Natural killer cell (primary cell): ENCODE results near the gene IFNGR2. TPM values are rescaled to one million over a fixed set of nuclear protein-coding genes. Genes with fewer than 3 reads are reported as not detected.
A peak's percentile ranks its signal among the peaks of the same experiment; 100 is the strongest.
"Not testable (repeated sequence)": the region's sequence is repeated elsewhere in the genome, so short reads cannot be mapped to it uniquely, and the experiment has no call there.

Experiments
- ATAC-seq, 3 donors: fragments of 150-1000 bp in 2 of 3; fragments of 200-7000 bp in 1 of 3; cut with Tn5 transposase; 1 replicate in 1 of 3; 2 replicates in 2 of 3; pipeline ENCODE4 v1.10.0; 2021; ENCODE audit warnings: mild to moderate bottlenecking in 2 of 3, moderate library complexity in 2 of 3
- DNase-seq, 2 donors: peaks; one replicate each; pipeline versions ENCODE4 v3.0.0 to v3.0.0-alpha.2; 2013 to 2021; ENCODE audit warnings: mixed read lengths in 1 of 2
- H3K27ac ChIP-seq: one replicate; pipeline ENCODE4 v1.5.1; 2013; ENCODE audit warnings: mild to moderate bottlenecking, low read length
- H3K27me3 ChIP-seq: one replicate; pipeline ENCODE4 v1.6.1; 2013; ENCODE audit warnings: low read length; ENCODE audit not compliant: control insufficient read depth, insufficient read depth
- H3K36me3 ChIP-seq: one replicate; pipeline ENCODE4 v1.6.1; 2013; ENCODE audit warnings: low read length; ENCODE audit not compliant: control insufficient read depth, insufficient read depth
- H3K4me1 ChIP-seq: one replicate; pipeline ENCODE4 v1.6.1; 2013; ENCODE audit warnings: low read length; ENCODE audit not compliant: control insufficient read depth, insufficient read depth
- H3K4me3 ChIP-seq: one replicate; pipeline ENCODE4 v1.5.1; 2013; ENCODE audit warnings: low read length
- H3K9me3 ChIP-seq: one replicate; pipeline ENCODE4 v1.6.1; 2013; ENCODE audit warnings: low read length; ENCODE audit not compliant: control insufficient read depth, insufficient read depth
- H3K27ac Mint-ChIP-seq, 2 donors: one replicate each; pipeline ENCODE4 v1.8.0; 2022; ENCODE audit warnings: mild to moderate bottlenecking in 2 of 2, mixed read lengths in 2 of 2, moderate library complexity in 1 of 2
- H3K27me3 Mint-ChIP-seq, 2 donors: one replicate each; pipeline ENCODE4 v1.8.0; 2022; ENCODE audit warnings: low read depth in 2 of 2, mixed read lengths in 2 of 2
- H3K36me3 Mint-ChIP-seq: one replicate; pipeline ENCODE4 v1.8.0; 2022; ENCODE audit warnings: mixed read lengths
- H3K4me1 Mint-ChIP-seq, 2 donors: one replicate each; pipeline ENCODE4 v1.8.0; 2022; ENCODE audit warnings: mixed read lengths in 2 of 2
- H3K4me3 Mint-ChIP-seq: one replicate; pipeline ENCODE4 v1.8.0; 2022; ENCODE audit warnings: mild to moderate bottlenecking, moderate library complexity, mixed read lengths
- H3K9me3 Mint-ChIP-seq, 2 donors: one replicate each; pipeline ENCODE4 v1.8.0; 2022; ENCODE audit warnings: mixed read lengths in 2 of 2
- WGBS: methylation state at CpG from one replicate; pipeline ENCODE4 v1.1.7; 2013; ENCODE audit warnings: missing lambda C conversion rate; ENCODE audit not compliant: insufficient coverage; 5-methylcytosine and 5-hydroxymethylcytosine counted together
- intact Hi-C: fragments of 100-400 bp; cut with micrococcal nuclease; formaldehyde crosslinking; loops from one replicate; pipeline ENCODE4 v1.14.2; 2022
- total RNA-seq, 4 donors: library from RNA; stranded (reverse); fragments of 120-200 nt in 1 of 4; gene quantifications; one replicate each; pipeline versions ENCODE4 v1.2.3 to v1.2.4, GENCODE V29; 2013 to 2022
- TF ChIP-seq, protein P1 (sequence below): fragments of 200-600 bp; IDR thresholded peaks from one replicate; pipeline ENCODE4 v1.8.0; 2022; ENCODE audit warnings: antibody characterized with exemption

The IFNGR2 gene
- total RNA-seq, 3 donors from 2014 or later (not counting 1 experiment from before 2014, with no cell fraction given): 3.6 to 16.5 (median 8.6) TPM

DNA sequence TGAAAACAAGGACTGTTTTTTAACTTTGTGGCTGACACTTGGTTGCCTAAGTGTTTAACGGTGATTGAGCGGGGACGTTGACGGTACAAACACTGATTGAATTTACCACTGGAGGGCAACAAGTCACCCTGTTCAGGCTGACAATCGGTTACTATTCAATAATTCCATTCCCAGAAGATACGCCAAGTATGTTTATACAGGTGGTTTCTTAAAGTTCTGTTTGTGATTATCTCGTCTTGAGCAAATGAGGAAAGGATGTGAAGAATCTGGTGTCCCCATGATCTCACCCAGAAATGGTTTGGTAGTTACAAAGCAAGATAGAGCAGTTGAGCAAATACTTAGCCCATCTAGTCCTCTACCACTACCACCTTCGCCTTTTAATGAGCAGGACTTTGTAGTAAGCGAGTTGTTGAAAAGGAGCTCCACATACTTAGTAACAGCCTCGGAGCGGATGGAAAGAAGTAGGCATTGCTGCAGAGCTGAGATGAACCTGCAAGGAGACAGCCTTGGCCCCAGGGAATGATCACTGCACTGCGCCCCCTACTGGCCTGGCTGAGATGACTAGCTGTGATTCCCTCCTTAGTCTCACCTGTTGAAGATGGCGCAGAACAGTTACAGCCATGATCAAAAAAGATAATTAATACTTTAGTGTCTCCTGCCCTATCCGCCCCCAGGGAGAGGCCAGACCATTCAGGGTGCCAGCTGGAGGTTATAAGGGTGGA lies 42.2 kb upstream of the IFNGR2 start:
- Histone ChIP-seq H3K36me3 (peaks cover 14% of the 10 kb centered on the region), H3K27me3 (no peaks in the 10 kb centered on the region), H3K9me3 (no peaks in the 10 kb centered on the region), H3K4me1 (peaks cover 15% of the 10 kb centered on the region), H3K27ac (no peak overlapping the region), H3K4me3 (peak overlapping the region; percentile 26)
- H3K27me3 Mint-ChIP-seq: peaks cover 12 to 15% of the 10 kb centered on the region in 2 donors
- peaks cover 7% of the 10 kb centered on the region for H3K36me3 Mint-ChIP-seq
- peaks cover 15 to 18% of the 10 kb centered on the region in 2 donors for H3K4me1 Mint-ChIP-seq
- peak; percentile 74 to 93 for DNase-seq
- no peaks in the 10 kb centered on the region for H3K9me3 Mint-ChIP-seq
- TF ChIP-seq, protein P1, sequence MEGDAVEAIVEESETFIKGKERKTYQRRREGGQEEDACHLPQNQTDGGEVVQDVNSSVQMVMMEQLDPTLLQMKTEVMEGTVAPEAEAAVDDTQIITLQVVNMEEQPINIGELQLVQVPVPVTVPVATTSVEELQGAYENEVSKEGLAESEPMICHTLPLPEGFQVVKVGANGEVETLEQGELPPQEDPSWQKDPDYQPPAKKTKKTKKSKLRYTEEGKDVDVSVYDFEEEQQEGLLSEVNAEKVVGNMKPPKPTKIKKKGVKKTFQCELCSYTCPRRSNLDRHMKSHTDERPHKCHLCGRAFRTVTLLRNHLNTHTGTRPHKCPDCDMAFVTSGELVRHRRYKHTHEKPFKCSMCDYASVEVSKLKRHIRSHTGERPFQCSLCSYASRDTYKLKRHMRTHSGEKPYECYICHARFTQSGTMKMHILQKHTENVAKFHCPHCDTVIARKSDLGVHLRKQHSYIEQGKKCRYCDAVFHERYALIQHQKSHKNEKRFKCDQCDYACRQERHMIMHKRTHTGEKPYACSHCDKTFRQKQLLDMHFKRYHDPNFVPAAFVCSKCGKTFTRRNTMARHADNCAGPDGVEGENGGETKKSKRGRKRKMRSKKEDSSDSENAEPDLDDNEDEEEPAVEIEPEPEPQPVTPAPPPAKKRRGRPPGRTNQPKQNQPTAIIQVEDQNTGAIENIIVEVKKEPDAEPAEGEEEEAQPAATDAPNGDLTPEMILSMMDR: peak; percentile 92
- intact Hi-C loops: loop anchor here (1.0 to 10.0 kb wide), 4 partner anchors 34 to 244 kb away; no protein-coding TSS in a partner anchor
- H3K27ac Mint-ChIP-seq: peak overlapping the region; percentile 67 to 81
- H3K4me3 Mint-ChIP-seq: peak overlapping the region; percentile 82
- peak; percentile 72 to 83 (median 75) for ATAC-seq
- WGBS: 22% methylated on average over 14 of the region's 14 CpGs

DNA sequence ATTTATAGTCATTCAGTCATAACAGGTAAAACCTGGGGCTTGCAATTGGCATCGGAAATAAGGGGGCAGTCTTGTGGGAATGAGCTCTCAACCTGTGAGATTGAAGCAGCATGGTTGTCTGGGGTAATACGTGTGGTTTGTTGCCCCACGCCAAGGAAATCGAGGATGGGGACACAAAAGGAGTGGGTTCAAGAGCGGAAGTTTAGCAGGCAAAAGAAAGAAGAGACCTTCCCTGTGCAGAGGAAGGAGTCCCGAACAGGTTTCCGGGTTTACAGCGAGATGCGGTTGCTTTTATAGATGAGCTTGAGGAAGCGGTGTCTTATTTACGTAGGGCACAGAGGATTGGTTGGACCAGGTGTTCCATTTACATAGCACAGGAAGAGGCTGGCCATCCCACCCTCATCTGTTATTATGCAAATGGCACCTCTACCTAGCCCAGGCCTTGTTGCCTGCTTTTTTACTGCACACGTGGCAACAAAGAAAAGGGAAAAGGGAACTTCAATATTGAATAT lies 41.1 kb upstream of the IFNGR2 start:
- WGBS: 17% methylated on average over 12 of the region's 12 CpGs
- H3K4me1 Mint-ChIP-seq: peaks cover 15 to 18% of the 10 kb centered on the region in 2 donors
- Histone ChIP-seq H3K27me3 (peaks cover 3% of the 10 kb centered on the region), H3K36me3 (peaks cover 4% of the 10 kb centered on the region), H3K4me3 (peak overlapping the region; percentile 26), H3K27ac (peak overlapping the region; percentile 68), H3K9me3 (peaks cover 6% of the 10 kb centered on the region), H3K4me1 (peaks cover 15% of the 10 kb centered on the region)
- H3K9me3 Mint-ChIP-seq: peaks cover 0 to under 1% of the 10 kb centered on the region in 2 donors
- H3K27ac Mint-ChIP-seq: peak overlapping the region; percentile 67 to 81
- no peaks in the 10 kb centered on the region for H3K36me3 Mint-ChIP-seq
- intact Hi-C loops: loop anchor here (5.0 to 10.0 kb wide), 2 partner anchors 35 to 243 kb away; no protein-coding TSS in a partner anchor
- TF ChIP-seq, protein P1: no peak
- peaks cover 14 to 22% of the 10 kb centered on the region in 2 donors for H3K27me3 Mint-ChIP-seq
- DNase-seq (peak; percentile 41 to 92), ATAC-seq (peak; percentile 73 to 84 (median 81))
- H3K4me3 Mint-ChIP-seq: peak overlapping the region; percentile 82

DNA sequence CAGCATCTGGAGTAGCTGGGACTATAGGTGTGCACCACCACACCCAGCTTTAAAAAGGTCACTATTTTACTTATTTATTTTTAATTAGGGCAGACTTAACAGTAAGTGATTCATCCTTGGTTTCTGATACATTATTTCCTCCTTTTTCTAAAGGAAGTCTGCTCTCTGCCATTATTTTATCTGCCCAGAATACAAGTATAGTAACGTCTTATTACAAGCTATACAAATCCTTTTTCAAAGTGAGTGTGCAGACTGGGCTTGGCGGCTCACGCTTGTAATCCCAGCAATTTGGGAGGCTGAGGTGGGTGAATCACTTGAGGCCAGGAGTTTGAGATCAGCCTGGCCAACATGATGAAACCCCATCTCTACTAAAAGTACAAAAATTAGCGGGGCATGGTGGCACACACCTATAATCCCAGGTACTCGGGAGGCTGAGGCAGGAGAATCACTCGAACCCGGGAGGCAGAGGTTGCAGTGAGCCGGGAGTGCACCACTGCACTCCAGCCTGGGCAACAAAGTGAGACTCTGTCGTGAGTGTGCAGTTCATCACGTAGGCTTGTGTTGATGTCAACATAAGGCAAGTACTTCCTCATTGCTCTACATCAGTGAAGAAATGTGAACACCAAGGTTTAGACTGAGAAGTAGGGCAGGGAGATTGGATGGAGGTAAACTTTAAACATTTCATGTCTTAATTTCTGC lies 39.2 kb upstream of the IFNGR2 start:
- H3K36me3 ChIP-seq, DNase-seq, H3K36me3 Mint-ChIP-seq, H3K4me3 ChIP-seq, H3K9me3 Mint-ChIP-seq, H3K27ac ChIP-seq, H3K4me3 Mint-ChIP-seq, H3K27me3 ChIP-seq: not testable (repeated sequence)
- Mint-ChIP-seq H3K4me1 (peaks cover 15 to 18% of the 10 kb centered on the region in 2 donors), H3K27me3 (peaks cover 28% of the 10 kb centered on the region in 2 donors), H3K27ac (peak overlapping the region in 1 of 2 donors; percentile 23)
- Histone ChIP-seq H3K9me3 (peaks cover 22% of the 10 kb centered on the region), H3K4me1 (peaks cover 15% of the 10 kb centered on the region)
- peak in 1 of 3 donors; percentile 51 for ATAC-seq
- WGBS: 68% methylated on average over 9 of the region's 10 CpGs
- intact Hi-C loops: loop anchor here (5.0 to 10.0 kb wide), 2 partner anchors 37 to 241 kb away; no protein-coding TSS in a partner anchor

GRCh38 chr21:33364830-33365229 lies 38.4 kb upstream of the IFNGR2 start:
- no peak for ATAC-seq
- Histone ChIP-seq H3K4me3 (no peak overlapping the region), H3K9me3 (peaks cover 22% of the 10 kb centered on the region), H3K36me3 (no peaks in the 10 kb centered on the region), H3K27me3 (peaks cover 7% of the 10 kb centered on the region), H3K4me1 (peaks cover 15% of the 10 kb centered on the region), H3K27ac (no peak overlapping the region)
- H3K4me3 Mint-ChIP-seq: no peak overlapping the region
- peaks cover 15 to 18% of the 10 kb centered on the region in 2 donors for H3K4me1 Mint-ChIP-seq
- peaks cover 30 to 32% of the 10 kb centered on the region in 2 donors for H3K27me3 Mint-ChIP-seq
- H3K36me3 Mint-ChIP-seq: no peaks in the 10 kb centered on the region
- peaks cover 0 to 6% of the 10 kb centered on the region in 2 donors for H3K9me3 Mint-ChIP-seq
- intact Hi-C loops: loop anchor here (5.0 to 10.0 kb wide), 2 partner anchors 38 to 240 kb away; no protein-coding TSS in a partner anchor
- no peak overlapping the region for H3K27ac Mint-ChIP-seq
- WGBS: 92% methylated on average over 5 of the region's 5 CpGs
- TF ChIP-seq, protein P1: no peak
- no peak for DNase-seq
